ENCODE results near the gene LHFPL6.
"Not testable (repeated sequence)": the region's sequence is repeated elsewhere in the genome, so short reads cannot be mapped to it uniquely, and the experiment has no call there.

The LHFPL6 gene

DNA sequence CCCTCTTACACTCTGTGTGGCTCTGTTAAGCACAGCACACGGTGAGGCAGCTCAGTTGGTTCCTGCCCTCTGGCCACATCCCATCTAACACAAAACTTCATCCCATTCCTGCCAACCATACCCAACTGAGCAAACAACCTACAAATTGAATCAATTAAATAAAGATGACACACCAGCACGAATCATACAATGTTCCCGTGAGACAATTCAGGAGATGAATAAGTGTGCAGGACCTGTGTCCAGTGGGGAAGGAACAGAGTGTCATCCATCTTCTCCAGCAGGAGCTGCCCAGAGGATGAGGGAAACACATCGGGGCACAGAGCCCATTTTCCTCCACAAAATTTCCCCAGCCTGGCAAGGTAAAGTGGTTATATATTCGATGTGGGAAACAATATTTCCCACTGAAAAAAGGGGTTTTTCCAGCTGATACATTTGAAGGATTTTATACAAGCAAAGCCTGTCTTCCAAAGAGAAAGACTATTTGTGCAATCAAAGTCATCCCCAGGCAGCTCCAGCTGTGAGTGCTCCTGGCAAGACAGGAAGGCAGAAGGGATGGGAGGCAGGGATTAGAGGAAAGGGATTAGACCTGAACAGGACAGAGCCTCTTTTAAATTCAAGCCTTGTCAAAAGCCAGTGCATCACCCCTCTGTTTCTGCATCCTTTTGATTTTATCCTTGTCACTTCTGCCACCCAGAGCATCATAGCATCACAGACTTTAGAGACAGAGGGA lies 240.2 kb downstream of the LHFPL6 start:
- H3K36me3 ChIP-seq (ENCODE audit: insufficient read depth, low read length), result no peaks in the 10 kb centered on the region
- no peaks in the 10 kb centered on the region for H3K27me3 ChIP-seq (ENCODE audit: control insufficient read depth in 1 of 2, insufficient read depth in 2 of 2, low read length in 2 of 2)
- H3K4me1 ChIP-seq (ENCODE audit: insufficient read depth, low read length), result peaks cover 10% of the 10 kb centered on the region
- no peak overlapping the region for H3K27ac ChIP-seq (ENCODE audit: low read depth, low read length)
- no peaks in the 10 kb centered on the region for H3K9me3 ChIP-seq (ENCODE audit: low read length)
- no peak overlapping the region for H3K4me3 ChIP-seq (ENCODE audit: low read depth in 1 of 2, low read length in 2 of 2)
- no peak overlapping the region for H3K9ac ChIP-seq (ENCODE audit: low read length)

DNA sequence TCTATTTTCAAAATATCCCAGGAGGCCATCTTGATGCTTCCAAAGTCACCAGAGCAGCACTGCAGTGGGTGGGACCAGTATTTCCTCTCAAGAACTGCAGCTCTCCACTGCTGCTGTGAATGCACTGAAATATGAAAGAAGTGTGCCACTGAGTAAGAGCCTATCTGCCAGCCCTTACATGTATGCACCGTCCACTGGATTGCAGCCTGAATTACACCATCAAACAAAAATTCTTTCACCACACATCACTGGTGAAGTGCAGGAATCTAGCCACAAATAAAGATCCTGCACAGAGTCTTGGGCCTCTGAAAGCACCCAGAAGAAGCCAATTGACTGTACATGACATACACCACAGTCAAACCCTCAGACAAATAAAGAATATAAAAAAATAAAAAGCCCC lies 249.0 kb downstream of the LHFPL6 start:
- Histone ChIP-seq H3K9ac (ENCODE audit: low read length) (no peak overlapping the region), H3K27ac (ENCODE audit: low read depth, low read length) (no peak overlapping the region), H3K36me3 (ENCODE audit: insufficient read depth, low read length) (no peaks in the 10 kb centered on the region), H3K27me3 (ENCODE audit: control insufficient read depth in 1 of 2, insufficient read depth in 2 of 2, low read length in 2 of 2) (no peaks in the 10 kb centered on the region), H3K4me1 (ENCODE audit: insufficient read depth, low read length) (peaks cover 18% of the 10 kb centered on the region), H3K4me3 (ENCODE audit: low read depth in 1 of 2, low read length in 2 of 2) (no peak overlapping the region), H3K9me3 (ENCODE audit: low read length) (no peaks in the 10 kb centered on the region)

DNA sequence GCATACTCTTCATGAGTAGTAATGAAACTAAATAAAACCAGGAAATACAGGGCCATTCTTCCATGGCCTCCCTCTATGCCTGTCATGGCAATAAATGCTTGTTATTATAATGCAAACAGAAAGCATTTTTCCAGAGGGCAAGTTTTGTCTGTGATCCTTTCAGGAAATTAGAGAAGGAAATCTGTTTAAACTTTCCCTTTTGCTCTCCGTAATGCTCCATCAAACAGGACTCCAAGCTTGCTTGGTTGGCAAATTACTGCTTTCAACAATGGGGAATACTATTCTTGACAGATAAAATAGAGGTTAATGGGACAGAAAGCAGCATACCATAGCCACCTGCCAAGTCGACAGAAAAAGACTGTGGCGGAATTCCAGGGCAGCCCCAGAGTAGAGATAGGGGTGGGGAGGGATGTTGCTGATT lies 252.5 kb downstream of the LHFPL6 start:
- H3K4me3 ChIP-seq (ENCODE audit: low read depth in 1 of 2, low read length in 2 of 2), result peak overlapping the region in 1 of 2 donors; percentile 14
- peak overlapping the region; percentile 22 for H3K27ac ChIP-seq (ENCODE audit: low read depth, low read length)
- H3K4me1 ChIP-seq (ENCODE audit: insufficient read depth, low read length), result peaks cover 18% of the 10 kb centered on the region
- H3K36me3 ChIP-seq (ENCODE audit: insufficient read depth, low read length), result no peaks in the 10 kb centered on the region
- no peaks in the 10 kb centered on the region for H3K27me3 ChIP-seq (ENCODE audit: control insufficient read depth in 1 of 2, insufficient read depth in 2 of 2, low read length in 2 of 2)
- H3K9ac ChIP-seq (ENCODE audit: low read length), result no peak overlapping the region
- H3K9me3 ChIP-seq (ENCODE audit: low read length), result no peaks in the 10 kb centered on the region

DNA sequence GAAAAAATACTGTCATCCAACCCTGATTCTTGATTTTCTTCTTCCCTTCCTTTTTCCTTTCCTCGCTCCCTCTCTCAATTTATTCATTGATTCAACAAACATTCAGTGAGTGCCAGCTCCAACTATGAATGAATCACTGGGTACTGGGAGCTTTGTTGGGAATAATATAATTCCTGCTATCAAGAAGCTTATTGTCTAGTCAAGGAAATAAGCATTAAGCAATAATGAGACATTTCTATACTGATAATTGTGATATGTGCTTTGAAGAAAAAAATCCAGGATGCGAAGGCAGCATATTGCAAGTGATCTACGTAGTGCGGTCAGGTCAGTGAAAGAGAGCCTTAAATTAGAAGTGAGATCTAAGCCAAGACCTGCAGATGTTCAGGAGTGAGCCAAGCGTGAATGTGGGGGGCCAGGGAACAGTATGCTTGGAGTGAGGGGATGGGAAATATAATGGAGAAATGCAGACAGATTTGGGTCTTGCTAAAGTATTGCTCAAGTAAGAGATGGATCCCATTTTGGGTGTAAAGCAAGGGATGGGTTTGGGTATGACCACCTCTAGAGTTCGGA lies 253.5 kb downstream of the LHFPL6 start:
- H3K9me3 ChIP-seq (ENCODE audit: low read length), result no peaks in the 10 kb centered on the region
- H3K4me3 ChIP-seq (ENCODE audit: low read depth in 1 of 2, low read length in 2 of 2), result no peak overlapping the region
- H3K4me1 ChIP-seq (ENCODE audit: insufficient read depth, low read length), result peaks cover 18% of the 10 kb centered on the region
- H3K27ac ChIP-seq (ENCODE audit: low read depth, low read length), result no peak overlapping the region
- no peaks in the 10 kb centered on the region for H3K27me3 ChIP-seq (ENCODE audit: control insufficient read depth in 1 of 2, insufficient read depth in 2 of 2, low read length in 2 of 2)
- H3K36me3 ChIP-seq (ENCODE audit: insufficient read depth, low read length), result no peaks in the 10 kb centered on the region
- no peak overlapping the region for H3K9ac ChIP-seq (ENCODE audit: low read length)

DNA sequence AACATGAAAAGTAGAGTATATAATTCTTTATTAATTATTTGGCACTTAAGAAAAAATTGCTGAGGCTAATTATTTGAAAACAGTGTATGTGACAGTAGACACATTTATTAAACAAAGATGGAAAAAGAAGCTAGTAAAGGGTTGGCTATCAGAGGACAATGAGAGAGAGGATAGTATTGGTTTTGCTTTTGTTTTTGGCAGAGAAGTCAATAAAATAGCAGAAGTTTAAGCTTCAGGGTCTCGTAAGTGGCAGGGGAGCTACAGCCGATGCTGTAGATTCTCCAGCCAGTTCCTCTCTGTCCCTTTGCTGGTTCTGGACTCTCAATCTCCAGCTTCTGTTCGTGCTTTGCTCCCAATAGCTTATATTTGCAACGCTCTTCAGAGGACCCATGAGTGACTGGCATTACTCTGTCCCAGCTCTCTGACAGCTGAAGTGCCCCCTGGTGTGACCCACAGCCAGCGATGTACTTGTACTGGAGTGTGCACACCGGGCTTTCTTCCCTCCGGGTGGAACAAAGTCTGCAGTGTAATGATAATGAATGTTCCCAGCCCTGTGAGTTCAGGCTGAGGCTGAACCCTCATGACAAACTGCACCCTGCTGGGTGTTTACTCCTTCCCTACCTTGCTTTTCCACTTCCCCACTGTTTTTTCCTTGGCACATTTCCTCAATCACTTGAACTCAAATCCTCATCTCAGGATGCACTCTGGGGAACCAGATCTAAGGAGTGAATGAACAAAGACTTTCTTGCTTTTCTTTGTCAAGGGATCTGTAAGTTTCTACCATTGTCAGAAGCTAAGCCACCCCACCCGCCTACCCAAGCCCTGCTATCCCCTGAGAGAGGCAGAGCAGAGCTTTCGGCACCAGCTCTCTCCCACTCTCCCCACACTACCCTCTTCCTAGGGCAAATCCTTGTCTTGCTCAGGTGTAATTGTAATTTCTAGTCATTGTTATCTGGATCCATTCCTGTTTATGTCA lies 254.8 kb downstream of the LHFPL6 start:
- H3K4me3 ChIP-seq (ENCODE audit: low read depth in 1 of 2, low read length in 2 of 2), result no peak overlapping the region
- no peaks in the 10 kb centered on the region for H3K36me3 ChIP-seq (ENCODE audit: insufficient read depth, low read length)
- H3K9me3 ChIP-seq (ENCODE audit: low read length), result no peaks in the 10 kb centered on the region
- no peak overlapping the region for H3K27ac ChIP-seq (ENCODE audit: low read depth, low read length)
- no peaks in the 10 kb centered on the region for H3K27me3 ChIP-seq (ENCODE audit: control insufficient read depth in 1 of 2, insufficient read depth in 2 of 2, low read length in 2 of 2)
- no peak overlapping the region for H3K9ac ChIP-seq (ENCODE audit: low read length)
- H3K4me1 ChIP-seq (ENCODE audit: insufficient read depth, low read length), result peaks cover 18% of the 10 kb centered on the region

DNA sequence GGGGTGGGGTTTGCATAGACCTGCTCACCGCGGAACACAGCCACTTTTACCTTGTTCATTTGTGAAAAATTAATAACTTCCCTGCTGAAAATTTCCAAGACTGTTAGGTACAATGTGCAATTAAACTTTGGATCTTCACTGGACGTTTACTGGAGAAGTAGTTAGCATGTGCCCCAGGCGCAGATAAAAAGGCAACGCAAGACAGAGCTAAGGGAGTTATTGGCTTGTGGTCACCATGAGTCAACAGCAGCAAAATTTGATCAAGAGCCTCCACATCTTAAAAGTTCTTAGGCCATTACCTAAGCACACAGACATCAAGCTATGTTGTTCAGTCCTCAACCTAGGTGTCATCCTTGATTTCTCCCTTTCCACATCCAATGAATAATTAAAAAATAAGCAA lies 257.0 kb downstream of the LHFPL6 start:
- Histone ChIP-seq H3K36me3 (ENCODE audit: insufficient read depth, low read length) (peaks cover 3% of the 10 kb centered on the region), H3K9ac (ENCODE audit: low read length) (no peak overlapping the region)

DNA sequence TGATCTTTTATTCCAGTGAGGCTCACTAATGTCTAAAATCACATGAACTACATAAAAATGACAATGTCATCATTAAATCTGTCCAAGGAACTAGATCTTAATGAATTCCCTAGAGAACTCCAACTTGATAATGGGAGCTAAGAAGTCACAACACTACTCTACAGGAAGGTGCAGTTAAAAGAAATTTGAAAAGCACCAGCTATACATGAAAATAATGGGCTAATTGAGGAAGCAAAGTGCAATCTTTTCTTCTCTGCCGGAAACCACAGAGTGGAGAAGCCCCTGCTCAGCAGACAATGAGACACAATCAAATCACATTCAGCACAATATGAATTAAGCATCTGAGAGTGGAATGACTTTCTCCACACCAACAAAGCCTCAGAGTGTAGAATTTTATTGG lies 261.7 kb downstream of the LHFPL6 start:
- Histone ChIP-seq H3K4me3 (ENCODE audit: low read depth in 1 of 2, low read length in 2 of 2) (no peak overlapping the region), H3K27me3 (ENCODE audit: control insufficient read depth in 1 of 2, insufficient read depth in 2 of 2, low read length in 2 of 2) (no peaks in the 10 kb centered on the region), H3K36me3 (ENCODE audit: insufficient read depth, low read length) (peaks cover 3% of the 10 kb centered on the region)

More for the DNA sequence above, 257.0 kb downstream of the LHFPL6 start:
- Histone ChIP-seq H3K4me3 (ENCODE audit: low read depth in 1 of 2, low read length in 2 of 2) (no peak overlapping the region), H3K4me1 (ENCODE audit: insufficient read depth, low read length) (peaks cover 16% of the 10 kb centered on the region), H3K27ac (ENCODE audit: low read depth, low read length) (no peak overlapping the region), H3K27me3 (ENCODE audit: control insufficient read depth in 1 of 2, insufficient read depth in 2 of 2, low read length in 2 of 2) (no peaks in the 10 kb centered on the region), H3K9me3 (ENCODE audit: low read length) (no peaks in the 10 kb centered on the region)

DNA sequence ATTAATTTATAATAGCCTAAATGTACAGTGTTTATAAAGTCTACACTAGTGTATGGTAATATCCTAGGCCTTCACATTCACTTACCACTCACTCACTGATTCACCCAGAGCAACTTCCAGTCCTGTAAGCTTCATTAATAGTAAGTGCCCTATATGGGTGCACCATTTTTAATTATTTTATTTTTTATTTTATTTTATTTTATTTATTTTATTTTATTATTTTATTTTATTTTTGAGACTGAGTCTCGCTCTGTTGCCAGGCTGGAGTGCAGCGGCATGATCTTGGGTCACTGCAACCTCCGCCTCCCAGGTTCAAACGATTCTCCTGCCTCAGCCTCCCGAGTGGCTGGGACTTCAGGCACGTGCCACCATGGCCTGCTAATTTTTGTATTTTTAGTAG lies 264.9 kb downstream of the LHFPL6 start:
- H3K4me1 ChIP-seq (ENCODE audit: insufficient read depth, low read length); H3K4me3 ChIP-seq (ENCODE audit: low read depth in 1 of 2, low read length in 2 of 2); H3K27me3 ChIP-seq (ENCODE audit: control insufficient read depth in 1 of 2, insufficient read depth in 2 of 2, low read length in 2 of 2); H3K9me3 ChIP-seq (ENCODE audit: low read length); H3K9ac ChIP-seq (ENCODE audit: low read length); H3K36me3 ChIP-seq (ENCODE audit: insufficient read depth, low read length); H3K27ac ChIP-seq (ENCODE audit: low read depth, low read length): not testable (repeated sequence)

More for the DNA sequence above, 261.7 kb downstream of the LHFPL6 start:
- H3K4me1 ChIP-seq (ENCODE audit: insufficient read depth, low read length), result no peaks in the 10 kb centered on the region
- H3K9me3 ChIP-seq (ENCODE audit: low read length), result no peaks in the 10 kb centered on the region
- no peak overlapping the region for H3K9ac ChIP-seq (ENCODE audit: low read length)
- H3K27ac ChIP-seq (ENCODE audit: low read depth, low read length), result no peak overlapping the region

DNA sequence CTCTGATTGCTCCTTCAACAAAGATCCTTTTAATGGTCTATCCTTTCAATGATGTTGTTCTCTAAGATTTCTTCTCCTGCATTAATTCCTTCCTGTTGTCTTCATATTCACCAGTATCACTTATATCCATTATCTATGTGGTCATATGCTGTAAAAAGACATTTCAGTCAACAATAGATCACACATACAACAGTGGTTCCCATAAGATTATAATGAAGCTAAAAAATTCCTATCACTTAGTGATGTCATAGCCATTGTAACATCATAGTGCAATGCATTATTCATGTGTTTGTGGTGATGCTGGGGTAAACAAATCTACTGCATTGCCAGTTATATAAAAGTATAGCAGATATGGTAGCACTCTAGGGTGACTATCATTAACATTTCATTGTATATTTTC lies 266.1 kb downstream of the LHFPL6 start:
- H3K4me3 ChIP-seq (ENCODE audit: low read depth in 1 of 2, low read length in 2 of 2), result no peak overlapping the region
- no peaks in the 10 kb centered on the region for H3K27me3 ChIP-seq (ENCODE audit: control insufficient read depth in 1 of 2, insufficient read depth in 2 of 2, low read length in 2 of 2)
- no peak overlapping the region for H3K27ac ChIP-seq (ENCODE audit: low read depth, low read length)
- H3K9me3 ChIP-seq (ENCODE audit: low read length), result no peaks in the 10 kb centered on the region
- H3K36me3 ChIP-seq (ENCODE audit: insufficient read depth, low read length), result peaks cover 3% of the 10 kb centered on the region
- H3K4me1 ChIP-seq (ENCODE audit: insufficient read depth, low read length), result no peaks in the 10 kb centered on the region
- no peak overlapping the region for H3K9ac ChIP-seq (ENCODE audit: low read length)

DNA sequence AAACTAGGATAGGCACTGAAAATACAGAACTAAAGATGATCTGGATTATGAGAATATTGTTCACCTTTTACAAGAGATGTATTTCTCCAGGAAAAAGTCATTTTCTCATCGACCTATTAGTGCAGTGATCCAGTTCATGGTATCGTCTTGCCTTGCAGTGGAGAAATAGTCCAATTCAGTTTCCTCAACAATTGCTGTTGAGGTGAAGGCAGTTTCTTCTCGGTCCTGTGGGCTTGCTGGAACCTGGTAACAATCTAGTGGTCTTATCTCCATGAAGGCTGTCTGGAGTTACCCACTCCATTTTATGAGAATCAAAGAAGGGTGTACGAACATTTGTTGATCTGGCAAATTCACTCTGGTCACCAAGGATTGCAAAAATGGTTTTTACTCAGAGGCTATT lies 266.8 kb downstream of the LHFPL6 start:
- peaks cover under 1% of the 10 kb centered on the region for H3K36me3 ChIP-seq (ENCODE audit: insufficient read depth, low read length)
- H3K27me3 ChIP-seq (ENCODE audit: control insufficient read depth in 1 of 2, insufficient read depth in 2 of 2, low read length in 2 of 2), result no peaks in the 10 kb centered on the region
- no peak overlapping the region for H3K4me3 ChIP-seq (ENCODE audit: low read depth in 1 of 2, low read length in 2 of 2)
- H3K27ac ChIP-seq (ENCODE audit: low read depth, low read length), result no peak overlapping the region
- H3K9ac ChIP-seq (ENCODE audit: low read length), result no peak overlapping the region
- no peaks in the 10 kb centered on the region for H3K4me1 ChIP-seq (ENCODE audit: insufficient read depth, low read length)
- H3K9me3 ChIP-seq (ENCODE audit: low read length), result no peaks in the 10 kb centered on the region

DNA sequence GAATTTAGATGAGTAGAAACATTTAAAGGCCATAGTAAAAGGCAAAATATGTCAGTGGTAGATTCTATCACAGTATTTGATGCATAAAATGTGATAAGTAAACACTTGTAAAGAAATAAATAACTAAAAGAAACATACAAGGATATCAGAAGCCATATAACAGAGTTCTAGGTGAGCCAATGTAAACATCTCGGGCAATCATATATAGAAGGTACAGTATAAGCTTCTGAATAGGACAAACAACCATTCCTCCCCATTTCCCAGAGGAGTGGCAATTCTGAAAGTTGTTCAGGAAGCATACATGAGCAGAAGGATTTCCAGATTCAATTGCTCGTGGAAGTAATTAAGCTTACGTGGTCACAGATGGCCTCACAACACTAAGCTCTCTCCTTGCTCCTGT lies 267.3 kb downstream of the LHFPL6 start:
- Histone ChIP-seq H3K36me3 (ENCODE audit: insufficient read depth, low read length) (no peaks in the 10 kb centered on the region), H3K27me3 (ENCODE audit: control insufficient read depth in 1 of 2, insufficient read depth in 2 of 2, low read length in 2 of 2) (no peaks in the 10 kb centered on the region), H3K9me3 (ENCODE audit: low read length) (no peaks in the 10 kb centered on the region), H3K9ac (ENCODE audit: low read length) (no peak overlapping the region), H3K4me1 (ENCODE audit: insufficient read depth, low read length) (no peaks in the 10 kb centered on the region), H3K4me3 (ENCODE audit: low read depth in 1 of 2, low read length in 2 of 2) (no peak overlapping the region), H3K27ac (ENCODE audit: low read depth, low read length) (no peak overlapping the region)

Data from muscle layer of colon (tissue), 2 donors.